IPS-NIHi7 (cell line): Measurements from ENCODE around the gene CHN1.

Experiments used
- DNase-seq: peaks from one replicate; pipeline ENCODE4 v3.0.0; 2012; ENCODE audit warnings: mixed read lengths; ENCODE audit errors: extremely low spot score

CHN1 gene

DNA sequence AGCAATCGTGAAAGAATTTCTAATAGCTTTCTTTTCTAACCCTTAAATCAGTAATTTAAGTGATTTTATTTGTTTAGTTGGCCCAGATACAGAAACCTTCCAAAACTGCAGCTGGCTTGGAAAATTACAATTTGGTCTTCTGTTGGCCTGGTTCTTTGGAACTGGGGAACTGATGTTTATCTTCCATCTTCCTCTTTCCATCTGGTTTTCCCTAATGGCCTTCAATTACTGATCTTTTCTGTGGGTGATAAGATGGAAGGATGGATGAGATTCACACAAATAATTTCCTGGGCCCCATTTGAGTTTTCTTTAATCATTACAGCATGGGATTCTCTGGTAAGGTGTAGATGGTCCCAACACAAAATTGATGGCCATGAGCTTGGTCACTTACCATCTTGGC lies 134.4 kb downstream of the CHN1 start:
- no peak for DNase-seq

DNA sequence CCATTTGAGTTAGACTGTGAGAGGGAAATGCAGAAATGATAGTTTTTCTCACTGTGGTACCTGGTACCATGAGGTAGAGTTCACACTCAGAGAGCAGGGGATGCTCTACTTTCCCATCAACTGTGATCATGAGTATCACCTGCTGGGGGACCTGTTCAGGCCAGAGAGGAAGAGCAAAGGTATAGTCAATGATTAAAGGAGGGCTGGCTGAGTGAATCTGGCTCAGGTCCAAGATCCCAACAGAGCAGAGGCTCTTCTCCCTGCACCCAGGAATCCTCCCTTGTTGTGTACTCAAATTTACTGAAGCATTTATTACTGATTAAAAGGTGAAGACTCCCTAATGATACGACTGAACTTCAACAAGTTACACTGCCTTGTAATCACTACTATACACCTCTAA lies 136.3 kb downstream of the CHN1 start:
- no peak for DNase-seq

DNA sequence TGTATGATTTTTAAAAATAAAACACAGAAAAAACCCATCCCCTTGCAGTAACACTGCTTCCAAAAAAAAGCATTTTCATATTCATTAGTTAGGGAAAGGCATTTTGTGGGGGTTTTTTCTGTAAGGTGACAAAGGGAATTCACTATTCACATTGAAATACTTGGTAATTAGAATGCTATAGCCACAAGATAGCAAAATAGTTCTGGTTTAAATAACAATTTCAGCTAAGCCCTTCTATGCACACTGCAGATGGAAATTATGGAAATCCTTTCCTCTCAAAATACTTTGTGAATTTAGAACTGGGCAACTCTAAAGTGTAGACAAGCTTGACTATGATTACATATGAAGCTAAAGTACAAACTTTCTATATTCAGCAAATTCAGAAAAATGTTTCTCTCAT lies 138.8 kb downstream of the CHN1 start:
- DNase-seq: no peak

DNA sequence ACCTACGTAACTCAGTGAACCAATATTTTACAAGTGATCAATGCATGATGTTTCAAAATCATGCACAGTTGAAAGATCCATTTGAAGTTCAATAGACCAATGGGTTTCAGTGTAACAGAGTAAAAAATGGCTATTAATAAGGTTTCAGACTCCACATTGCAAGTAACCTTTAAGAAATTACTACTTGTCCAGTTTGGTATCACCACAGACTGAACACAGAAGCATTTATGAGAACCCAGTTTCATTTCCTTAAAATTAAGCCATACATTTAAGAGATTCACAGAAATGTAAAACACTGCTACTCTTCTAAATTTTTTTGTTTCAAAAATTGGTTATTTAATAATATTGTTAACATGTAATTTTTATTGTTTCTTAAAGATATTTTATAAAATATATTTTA lies 142.0 kb downstream of the CHN1 start:
- no peak for DNase-seq

DNA sequence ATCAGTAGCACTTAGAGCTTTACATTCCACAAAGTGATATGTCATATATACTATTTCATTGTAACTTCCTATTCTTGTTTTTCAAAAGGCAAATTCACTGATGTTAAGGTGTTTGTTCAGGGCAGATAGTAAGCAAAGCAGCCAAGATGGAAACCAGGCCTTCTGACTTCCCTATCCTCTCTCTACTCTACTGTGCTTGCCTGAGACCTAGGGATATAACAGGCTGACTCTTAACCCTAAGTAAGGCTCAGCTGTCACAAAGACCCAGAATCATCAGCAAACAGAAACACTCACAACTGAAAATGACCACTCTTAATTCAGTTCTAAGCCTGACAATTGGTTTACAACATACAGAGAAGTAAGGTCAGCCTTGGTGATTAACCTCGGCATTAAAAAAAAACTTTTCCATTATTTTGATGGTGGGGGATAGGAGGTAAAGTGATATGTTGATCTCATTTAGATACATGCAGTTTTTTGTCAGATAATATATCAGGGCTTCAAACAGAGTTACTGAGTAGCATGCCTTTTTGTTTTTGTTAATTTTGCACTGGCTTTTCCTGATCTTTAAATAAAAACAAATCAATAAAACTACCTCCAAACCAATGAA lies 145.5 kb downstream of the CHN1 start:
- no peak for DNase-seq

DNA sequence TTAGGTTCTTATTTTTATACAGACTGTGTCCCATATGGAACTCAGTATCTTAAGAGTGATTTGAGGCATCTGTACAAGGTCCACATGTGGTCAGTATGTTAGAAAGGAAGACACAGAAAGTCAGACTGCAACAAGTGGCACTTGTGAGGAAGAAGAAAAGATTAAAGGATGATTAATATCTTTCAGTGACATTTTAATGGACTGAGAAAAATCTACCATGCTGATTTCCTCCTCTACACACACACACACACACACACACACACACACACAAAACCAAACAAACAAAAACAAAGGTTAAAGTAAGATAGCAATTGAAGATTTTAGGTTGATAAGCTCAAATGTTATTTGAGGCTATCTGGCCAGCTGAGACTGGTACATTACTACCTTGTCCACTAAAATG lies 146.4 kb downstream of the CHN1 start:
- no peak for DNase-seq

DNA sequence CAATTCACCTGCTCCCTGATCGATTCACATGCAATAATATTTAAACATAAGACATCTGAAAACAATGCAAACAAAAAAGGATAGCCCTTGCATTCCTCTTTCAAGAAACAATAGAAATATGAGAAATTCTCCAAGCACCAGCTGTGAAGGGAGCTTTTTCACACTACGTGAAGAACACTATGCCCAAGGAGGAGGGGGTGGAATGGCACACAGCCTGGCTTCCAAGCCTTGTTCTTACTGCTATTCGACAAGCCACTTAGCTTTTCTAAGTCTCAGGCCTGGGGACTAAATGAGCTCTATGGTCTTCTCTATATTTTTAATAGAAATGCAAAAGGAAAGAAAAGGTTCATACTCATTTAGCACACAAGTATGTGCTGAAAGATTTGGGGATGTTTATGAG lies 148.7 kb downstream of the CHN1 start:
- DNase-seq: no peak

DNA sequence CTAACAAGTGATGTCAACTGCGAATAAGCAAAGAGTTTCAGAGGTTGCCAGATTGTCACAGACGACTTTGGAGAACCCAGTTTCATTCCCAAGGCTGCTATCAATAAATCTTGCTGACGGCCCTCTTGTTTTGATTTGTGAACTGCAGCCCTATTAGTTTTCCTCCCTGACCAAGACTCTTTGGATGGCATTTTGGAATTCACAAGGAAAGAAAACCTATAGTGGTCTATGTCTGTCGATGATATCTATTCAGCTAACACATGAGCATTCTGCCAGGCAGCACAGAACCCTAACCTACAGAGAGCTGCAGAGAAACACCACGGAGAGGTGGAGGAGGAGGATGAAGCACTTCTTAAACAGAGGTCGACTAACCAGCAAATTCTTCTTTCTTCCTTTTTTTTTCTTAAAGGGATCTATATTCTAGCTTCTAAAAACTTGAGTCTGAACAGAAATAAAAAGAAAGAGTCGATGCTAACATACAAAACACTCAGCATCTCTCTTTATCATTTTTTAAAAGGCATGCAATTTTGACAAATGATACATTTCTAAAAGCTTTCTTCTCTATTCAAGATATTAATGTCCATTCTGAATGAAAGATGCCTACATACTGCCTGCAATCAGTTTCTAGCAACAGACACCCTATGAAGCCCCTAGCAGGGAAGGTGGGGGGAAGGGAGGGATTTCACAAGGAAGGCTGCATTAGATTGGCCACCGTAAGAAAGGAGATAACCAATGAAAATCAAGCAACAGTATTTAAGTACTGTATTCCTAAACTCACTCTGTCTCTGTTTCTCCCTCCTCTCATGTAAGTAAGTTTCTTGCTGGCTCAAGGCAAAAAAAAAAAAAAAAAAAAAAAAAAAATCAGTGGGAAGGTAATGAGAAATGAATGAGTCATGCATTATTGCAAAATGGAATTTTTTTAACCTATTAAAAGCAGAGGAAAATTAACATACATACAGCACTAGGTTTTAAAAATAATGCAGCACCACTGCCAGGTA lies 157.9 kb downstream of the CHN1 start:
- DNase-seq: peak; percentile 78

DNA sequence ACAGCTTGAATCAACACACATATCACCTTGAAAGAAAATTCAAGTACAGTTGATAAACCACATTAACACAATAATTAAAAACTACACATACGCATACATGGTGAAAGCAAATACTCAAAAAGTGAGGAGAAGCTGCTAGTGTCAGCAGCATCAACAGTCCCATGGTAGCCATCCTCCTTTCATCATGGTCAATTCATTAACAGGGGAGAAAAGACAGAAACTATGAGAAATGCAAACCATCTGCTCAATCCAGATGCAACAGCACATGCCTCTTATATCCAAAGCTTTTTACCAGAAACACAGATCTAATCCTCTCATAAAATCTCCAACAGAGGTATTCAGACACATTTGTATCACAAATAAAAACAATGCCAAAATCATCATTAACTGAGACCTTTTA lies 159.0 kb downstream of the CHN1 start:
- no peak for DNase-seq

DNA sequence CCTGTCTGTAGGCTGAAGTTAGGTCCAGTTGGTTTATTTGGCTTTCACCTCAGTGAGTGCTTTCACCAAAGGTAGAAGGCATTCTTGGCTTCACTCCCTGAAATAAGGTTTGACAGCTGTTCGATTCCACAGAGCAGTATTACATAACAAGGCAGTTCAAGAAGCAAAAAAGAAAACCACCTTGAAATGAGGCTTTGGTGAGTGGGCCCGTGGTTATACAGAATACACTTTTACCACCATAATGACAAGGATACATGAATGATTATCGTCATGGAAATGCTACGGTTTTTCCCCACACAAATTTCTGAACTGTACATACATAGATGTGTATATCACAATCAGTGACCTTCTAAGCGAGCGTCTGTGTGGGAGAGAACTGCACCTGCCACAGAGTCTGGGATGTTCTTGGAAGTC lies 160.9 kb downstream of the CHN1 start:
- no peak for DNase-seq

DNA sequence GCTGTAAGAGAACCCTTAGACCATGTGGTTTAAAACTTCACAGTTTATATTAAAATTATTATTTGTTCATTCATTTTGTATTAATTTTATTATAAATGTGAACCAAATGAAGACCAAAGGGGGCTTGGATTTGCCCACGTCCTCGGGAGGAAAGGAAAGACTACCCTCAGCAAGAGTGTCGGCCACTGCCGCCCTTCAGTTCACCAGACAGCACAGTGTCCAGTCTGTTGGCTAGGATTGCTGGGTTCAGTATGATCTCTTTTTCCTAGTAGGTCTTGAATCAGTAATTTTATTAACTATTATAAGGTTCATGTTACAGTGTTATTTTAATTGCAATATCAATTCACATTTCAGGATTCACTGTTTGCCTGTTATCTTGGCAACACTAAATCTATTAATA lies 162.7 kb downstream of the CHN1 start:
- no peak for DNase-seq

DNA sequence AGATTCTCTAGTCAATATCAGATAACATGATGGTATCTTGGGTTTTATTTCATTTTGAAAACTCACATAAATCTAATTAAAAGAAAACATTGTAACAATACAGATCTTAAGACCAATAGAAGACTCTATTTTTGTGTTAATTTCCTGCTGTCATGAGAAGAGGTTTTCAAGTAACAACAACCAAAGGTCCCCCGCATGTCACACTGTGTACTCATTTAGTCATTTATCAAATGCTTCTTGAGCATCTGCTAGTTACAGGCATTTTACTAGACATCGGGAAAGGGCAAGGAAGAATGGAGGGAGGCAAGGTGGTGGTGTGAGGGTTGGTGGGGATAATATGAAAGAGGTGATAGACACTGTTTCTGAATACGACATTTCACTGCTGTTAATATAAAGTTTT lies 163.2 kb downstream of the CHN1 start:
- DNase-seq: no peak

DNA sequence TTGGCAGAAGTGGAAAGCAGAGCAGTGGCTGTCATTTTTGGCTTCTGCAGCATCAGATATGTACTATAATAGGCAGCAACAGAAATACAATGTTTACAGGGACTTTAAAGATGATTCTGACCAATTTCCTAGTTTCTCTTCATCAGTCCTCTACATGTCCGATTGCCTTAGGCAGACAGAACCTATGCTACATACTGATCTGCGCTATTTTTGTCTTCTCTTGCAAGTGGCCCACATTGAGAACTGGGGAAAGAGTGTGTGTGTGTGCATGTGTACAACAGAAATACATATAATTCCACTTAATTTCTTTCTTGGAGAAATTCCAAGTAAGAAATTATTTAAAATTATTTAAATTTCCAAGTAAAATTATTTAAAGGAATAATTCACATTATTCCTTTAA lies 163.8 kb downstream of the CHN1 start:
- DNase-seq: no peak

DNA sequence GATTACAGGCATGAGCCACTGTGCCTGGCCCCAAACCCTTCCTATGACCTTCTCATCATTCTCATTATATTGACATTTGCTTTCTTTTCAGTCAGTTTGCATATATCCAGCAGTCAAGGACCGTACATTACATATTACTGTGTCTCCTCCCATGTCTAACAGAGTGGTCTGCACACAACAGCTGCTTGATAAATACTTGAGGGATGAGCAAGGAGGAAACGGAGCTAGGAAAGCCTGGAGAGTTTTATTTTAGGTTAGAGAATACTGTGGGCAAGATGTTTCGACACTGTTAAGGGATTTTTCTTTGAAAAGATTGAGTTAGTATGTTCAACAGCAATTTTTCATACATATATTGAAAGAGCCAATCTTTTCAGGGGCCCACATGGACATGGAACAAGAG lies 164.7 kb downstream of the CHN1 start:
- DNase-seq: no peak

DNA sequence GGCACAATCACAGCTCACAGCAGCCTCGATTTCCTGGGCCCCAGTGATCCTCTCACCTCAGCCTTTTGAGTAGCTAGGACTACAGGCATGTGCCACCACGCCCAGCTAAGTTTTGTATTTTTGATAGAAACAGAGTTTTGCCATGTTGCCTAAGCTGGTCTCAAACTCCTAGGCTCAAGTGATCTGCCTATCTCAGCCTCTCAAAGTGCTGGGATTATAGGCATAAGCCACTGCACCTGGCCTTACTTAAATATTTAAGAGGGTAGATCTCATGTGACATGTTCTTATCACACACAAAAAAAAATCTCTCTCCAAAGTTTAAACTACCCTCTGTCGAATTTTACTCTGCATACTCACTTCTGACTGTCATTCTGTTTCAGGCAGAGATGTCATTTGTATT lies 165.5 kb downstream of the CHN1 start:
- DNase-seq: no peak

DNA sequence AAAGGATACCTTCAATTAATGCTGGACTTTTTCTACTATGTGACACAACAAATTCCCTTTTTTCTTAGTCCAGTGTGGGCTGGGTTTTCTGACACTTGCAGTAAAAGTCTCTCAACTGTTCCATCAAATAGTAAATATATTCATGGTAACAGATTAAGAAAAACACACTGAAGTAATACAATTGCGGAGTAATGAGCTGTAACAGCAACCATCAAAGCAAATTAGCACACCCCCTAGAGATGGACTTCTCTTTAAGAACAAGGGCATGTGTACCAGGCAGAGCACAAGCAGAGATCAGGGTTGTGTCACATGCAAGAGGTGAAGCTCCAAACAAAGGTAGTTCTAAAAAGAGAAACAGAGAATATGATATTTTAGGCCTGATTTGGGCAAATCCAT lies 168.2 kb downstream of the CHN1 start:
- DNase-seq: no peak

DNA sequence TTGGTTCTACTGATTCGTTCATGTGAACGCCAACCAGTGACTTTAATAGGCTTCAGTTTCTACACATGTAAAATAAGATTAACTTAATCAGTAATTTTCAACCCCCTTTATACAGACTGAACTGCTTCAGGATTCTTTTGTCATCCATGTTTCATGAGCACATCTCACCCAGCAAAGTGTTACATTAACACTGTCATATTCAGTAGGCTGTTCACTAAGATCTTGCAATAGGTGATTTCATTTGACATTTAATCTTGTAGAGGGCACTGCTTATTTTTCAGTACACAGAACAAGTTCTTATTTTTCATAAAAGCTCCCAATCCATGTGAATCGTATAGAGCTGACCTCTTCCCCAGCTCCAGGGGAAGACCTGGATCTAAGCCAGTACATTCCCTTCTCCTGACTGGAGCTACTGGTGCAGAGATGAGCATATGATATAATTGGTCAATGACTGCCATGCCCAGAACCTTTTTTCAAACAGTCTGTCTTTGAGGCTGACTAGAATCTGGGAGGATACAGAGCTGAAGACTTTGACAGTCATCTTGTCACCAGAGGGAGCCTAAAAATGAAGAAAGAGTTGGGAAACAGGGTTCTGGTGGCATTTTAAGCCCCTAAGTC lies 168.7 kb downstream of the CHN1 start:
- no peak for DNase-seq

DNA sequence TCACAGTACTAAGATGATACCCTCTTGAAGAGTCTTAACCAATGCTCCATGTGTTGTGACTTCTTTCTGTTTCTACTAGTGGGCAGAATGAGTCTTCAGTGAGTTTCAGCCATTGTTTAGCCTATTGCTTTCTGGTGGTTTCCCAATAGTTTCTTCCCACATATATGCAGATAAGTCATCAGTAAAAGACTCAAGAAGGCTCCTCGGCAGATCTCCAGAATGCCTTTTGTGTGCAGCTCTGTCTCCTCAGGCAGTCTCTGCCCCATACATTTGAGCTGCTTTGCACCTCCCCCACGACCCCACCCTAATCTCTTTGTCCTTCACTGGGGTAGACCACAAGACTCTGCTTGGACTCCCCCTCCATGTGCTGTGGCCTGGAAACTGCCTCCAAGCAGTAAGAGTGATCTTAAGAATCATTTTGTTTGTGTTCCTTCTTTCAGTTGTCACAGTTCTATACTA lies 169.4 kb downstream of the CHN1 start:
- no peak for DNase-seq

DNA sequence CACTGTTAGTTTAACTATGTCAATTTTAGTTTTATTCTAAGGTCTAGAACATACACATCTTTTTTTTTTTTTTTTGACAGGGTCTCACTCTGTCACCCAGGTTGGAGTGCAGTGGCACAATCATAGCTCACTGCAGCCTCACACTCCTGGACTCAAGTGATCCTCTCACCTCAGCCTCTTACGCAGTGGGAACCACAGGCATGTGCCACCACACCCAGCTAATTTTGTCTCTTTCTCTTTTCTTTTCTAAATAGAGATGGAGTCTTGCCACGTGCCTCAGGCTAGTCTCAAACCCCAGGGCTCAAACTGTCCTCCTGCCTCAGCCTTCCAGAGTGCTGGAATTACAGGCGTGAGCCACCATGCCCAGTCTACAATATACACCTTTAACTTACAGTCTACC lies 171.4 kb downstream of the CHN1 start:
- DNase-seq: no peak

DNA sequence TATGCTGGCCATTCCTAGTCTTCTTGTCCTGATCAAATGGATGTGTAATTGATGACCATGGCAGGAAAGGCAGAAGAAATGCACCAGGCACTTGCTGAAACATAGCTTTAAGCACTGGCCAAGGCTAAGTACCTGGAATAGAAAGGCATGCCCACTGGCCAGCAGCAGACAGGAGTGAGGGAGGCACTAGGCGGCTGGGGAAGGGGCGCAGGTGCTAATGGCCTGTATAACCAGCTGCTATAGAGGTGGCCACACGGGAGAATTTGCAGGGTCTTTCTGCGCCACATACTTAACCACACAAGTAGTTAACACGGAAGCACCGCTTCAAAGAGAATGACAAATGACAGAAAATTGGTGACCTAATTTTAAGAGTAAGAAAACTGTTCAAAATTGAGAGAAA lies 174.6 kb downstream of the CHN1 start:
- DNase-seq: no peak

DNA sequence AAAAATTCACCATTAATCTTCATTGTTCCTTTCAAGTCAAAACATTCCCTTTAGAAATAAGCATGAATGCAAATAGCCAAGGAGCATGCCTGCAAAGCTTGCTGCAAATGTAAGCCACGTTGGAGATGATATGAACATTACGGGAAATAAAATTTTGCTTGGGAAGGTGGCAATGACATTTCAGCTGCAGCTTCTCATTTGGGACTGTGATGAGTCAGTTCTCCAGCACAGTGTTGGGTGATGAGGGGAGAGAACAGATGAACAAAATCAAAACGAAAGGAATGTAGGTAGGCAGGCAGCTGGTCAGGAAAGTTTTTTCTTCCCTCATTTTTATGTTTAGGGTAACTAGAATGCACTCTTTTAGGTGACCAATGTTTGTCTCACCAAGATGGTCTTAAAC lies 175.6 kb downstream of the CHN1 start:
- DNase-seq: no peak
